Measurements from ENCODE around the gene PALM. TPM values are rescaled to one million over a fixed set of nuclear protein-coding genes. Genes with fewer than 3 reads are reported as not detected.
"Not testable (repeated sequence)": the region's sequence is repeated elsewhere in the genome, so short reads cannot be mapped to it uniquely, and the experiment has no call there.

Gene PALM
- total RNA-seq, 1 donor from 2014 or later = 87.1 TPM

- Mint-ChIP-seq H3K9me3 (no peaks in the 10 kb centered on the region), H3K4me3 (no peak overlapping the region), H3K36me3 (no peaks in the 10 kb centered on the region), H3K27me3 (ENCODE audit: low read depth) (no peaks in the 10 kb centered on the region), H3K4me1 (no peaks in the 10 kb centered on the region), H3K27ac (no peak overlapping the region)
- DNase-seq (ENCODE audit: low spot score in 2 of 2, unreplicated experiment in 2 of 2) = no peak
- TF ChIP-seq, protein P1, sequence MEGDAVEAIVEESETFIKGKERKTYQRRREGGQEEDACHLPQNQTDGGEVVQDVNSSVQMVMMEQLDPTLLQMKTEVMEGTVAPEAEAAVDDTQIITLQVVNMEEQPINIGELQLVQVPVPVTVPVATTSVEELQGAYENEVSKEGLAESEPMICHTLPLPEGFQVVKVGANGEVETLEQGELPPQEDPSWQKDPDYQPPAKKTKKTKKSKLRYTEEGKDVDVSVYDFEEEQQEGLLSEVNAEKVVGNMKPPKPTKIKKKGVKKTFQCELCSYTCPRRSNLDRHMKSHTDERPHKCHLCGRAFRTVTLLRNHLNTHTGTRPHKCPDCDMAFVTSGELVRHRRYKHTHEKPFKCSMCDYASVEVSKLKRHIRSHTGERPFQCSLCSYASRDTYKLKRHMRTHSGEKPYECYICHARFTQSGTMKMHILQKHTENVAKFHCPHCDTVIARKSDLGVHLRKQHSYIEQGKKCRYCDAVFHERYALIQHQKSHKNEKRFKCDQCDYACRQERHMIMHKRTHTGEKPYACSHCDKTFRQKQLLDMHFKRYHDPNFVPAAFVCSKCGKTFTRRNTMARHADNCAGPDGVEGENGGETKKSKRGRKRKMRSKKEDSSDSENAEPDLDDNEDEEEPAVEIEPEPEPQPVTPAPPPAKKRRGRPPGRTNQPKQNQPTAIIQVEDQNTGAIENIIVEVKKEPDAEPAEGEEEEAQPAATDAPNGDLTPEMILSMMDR (IDR thresholded peaks at IDR 0.05; ENCODE audit: unreplicated experiment) = no peak
Observed at GRCh38 chr19:688992-689391, 19.7 kb upstream of the PALM start.

GRCh38 chr19:690203-690602, 18.5 kb upstream of the PALM start:
- H3K9me3 Mint-ChIP-seq = no peaks in the 10 kb centered on the region
- no peaks in the 10 kb centered on the region for H3K4me1 Mint-ChIP-seq

DNA sequence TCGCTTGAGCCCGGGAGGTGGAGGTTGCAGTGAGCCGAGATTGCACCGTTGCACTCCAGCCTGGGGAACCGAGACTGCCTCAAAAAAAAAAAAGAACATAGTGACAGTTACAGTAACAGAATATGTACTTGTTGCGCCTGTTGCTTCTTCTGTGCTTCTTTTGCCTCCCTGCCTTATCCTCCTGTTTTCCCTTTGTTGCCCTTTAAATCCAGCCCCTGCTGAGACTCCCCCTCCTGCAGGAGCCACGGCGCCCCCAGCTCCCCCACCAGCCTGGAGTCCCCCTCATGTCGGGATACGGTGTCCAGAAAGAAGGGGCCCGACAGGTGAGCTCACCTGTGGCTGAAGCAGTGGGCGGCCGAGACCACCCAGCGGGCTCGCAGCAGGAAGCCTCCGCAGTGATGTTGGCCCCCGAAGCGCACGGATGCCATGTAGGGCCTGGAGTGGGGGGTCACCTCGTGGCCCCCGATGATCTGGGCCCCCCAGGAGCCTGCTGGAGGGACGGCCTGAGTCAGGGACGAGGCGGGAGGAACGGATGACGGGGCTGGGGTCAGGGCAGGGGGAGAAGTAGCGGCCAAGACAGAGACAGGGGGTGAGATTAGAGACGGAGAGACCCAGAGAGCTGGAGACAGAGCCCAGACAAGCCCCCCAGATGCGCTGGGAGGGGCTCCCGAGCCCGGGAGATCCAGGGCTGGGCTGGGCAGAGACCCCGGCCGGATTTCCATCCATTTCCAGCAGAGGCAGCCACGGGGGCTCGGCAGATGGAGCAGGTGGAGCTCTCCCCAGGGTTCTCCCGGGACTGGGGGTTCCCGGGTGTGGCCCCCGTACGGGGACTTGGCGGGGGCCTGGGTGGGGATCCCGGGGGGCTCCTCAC, 14.0 kb upstream of the PALM start:
- no peaks in the 10 kb centered on the region for H3K9me3 Mint-ChIP-seq
- H3K36me3 Mint-ChIP-seq = no peaks in the 10 kb centered on the region
- no peaks in the 10 kb centered on the region for H3K4me1 Mint-ChIP-seq
- no peaks in the 10 kb centered on the region for H3K27me3 Mint-ChIP-seq (ENCODE audit: low read depth)
- H3K4me3 Mint-ChIP-seq = no peak overlapping the region
- H3K27ac Mint-ChIP-seq = no peak overlapping the region
- TF ChIP-seq, protein P1 (IDR thresholded peaks at IDR 0.05; ENCODE audit: unreplicated experiment) = no peak
- no peak for DNase-seq (ENCODE audit: low spot score in 2 of 2, unreplicated experiment in 2 of 2)

More at GRCh38 chr19:690203-690602, 18.5 kb upstream of the PALM start:
- TF ChIP-seq, protein P1 (IDR thresholded peaks at IDR 0.05; ENCODE audit: unreplicated experiment) = no peak
- Mint-ChIP-seq H3K36me3 (no peaks in the 10 kb centered on the region), H3K27ac (no peak overlapping the region), H3K27me3 (ENCODE audit: low read depth) (no peaks in the 10 kb centered on the region), H3K4me3 (no peak overlapping the region)
- DNase-seq (ENCODE audit: low spot score in 2 of 2, unreplicated experiment in 2 of 2) = no peak

- TF ChIP-seq, protein P1 (IDR thresholded peaks at IDR 0.05; ENCODE audit: unreplicated experiment) = no peak
- H3K27me3 Mint-ChIP-seq (ENCODE audit: low read depth) = no peaks in the 10 kb centered on the region
- no peaks in the 10 kb centered on the region for H3K9me3 Mint-ChIP-seq
- no peaks in the 10 kb centered on the region for H3K4me1 Mint-ChIP-seq
- no peaks in the 10 kb centered on the region for H3K36me3 Mint-ChIP-seq
- H3K27ac Mint-ChIP-seq = no peak within 1 kb of the TSS
- no peak within 1 kb of the TSS for H3K4me3 Mint-ChIP-seq
- no peak for DNase-seq (ENCODE audit: low spot score in 2 of 2, unreplicated experiment in 2 of 2)
Observed at GRCh38 chr19:695352-695949, 13.3 kb upstream of the PALM start, which contains the start of gene PRSS57. PRSS57 (minus strand) TSS chr19:695452; CDS start chr19:695430, 22 bp downstream.

GRCh38 chr19:698529-698928, 10.2 kb upstream of the PALM start:
- H3K36me3 Mint-ChIP-seq; H3K27ac Mint-ChIP-seq; H3K9me3 Mint-ChIP-seq; H3K4me1 Mint-ChIP-seq; DNase-seq (ENCODE audit: low spot score in 2 of 2, unreplicated experiment in 2 of 2); H3K4me3 Mint-ChIP-seq; H3K27me3 Mint-ChIP-seq (ENCODE audit: low read depth): not testable (repeated sequence)

- not testable (repeated sequence) for H3K27me3 Mint-ChIP-seq (ENCODE audit: low read depth); H3K4me1 Mint-ChIP-seq; H3K27ac Mint-ChIP-seq; H3K9me3 Mint-ChIP-seq; H3K4me3 Mint-ChIP-seq; DNase-seq (ENCODE audit: low spot score in 2 of 2, unreplicated experiment in 2 of 2); H3K36me3 Mint-ChIP-seq
Observed at GRCh38 chr19:699885-700284, 8.8 kb upstream of the PALM start.

DNA sequence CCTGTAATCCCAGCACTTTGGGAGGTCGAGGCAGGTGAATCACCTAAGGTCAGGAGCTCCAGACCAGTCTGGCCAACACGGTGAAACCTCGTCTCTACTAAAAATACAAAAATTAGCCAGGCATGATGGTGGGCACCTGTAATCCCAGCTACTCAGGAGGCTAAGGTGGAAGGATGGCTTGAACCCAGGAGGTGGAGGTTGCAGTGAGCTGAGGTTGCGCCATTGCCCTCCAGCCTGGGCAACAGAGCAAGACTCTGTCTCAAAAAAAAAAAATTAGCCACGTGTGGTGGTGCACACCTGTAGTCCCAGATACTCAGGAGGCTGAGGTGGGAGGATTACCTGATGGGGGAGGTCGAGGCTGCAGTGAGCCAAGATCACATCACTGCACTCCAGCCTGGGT, 5.9 kb upstream of the PALM start:
- H3K4me3 Mint-ChIP-seq, H3K36me3 Mint-ChIP-seq, H3K27ac Mint-ChIP-seq: not testable (repeated sequence)

More for the DNA sequence above, 5.9 kb upstream of the PALM start:
- peaks cover 13% of the 10 kb centered on the region for H3K27me3 Mint-ChIP-seq (ENCODE audit: low read depth)
- DNase-seq (ENCODE audit: low spot score in 2 of 2, unreplicated experiment in 2 of 2); H3K4me1 Mint-ChIP-seq; H3K9me3 Mint-ChIP-seq: not testable (repeated sequence)

Measured in mesothelial cell of epicardium (in vitro differentiated cells).